MM.1S (cell line): ENCODE results near the gene TTC34.
"Not testable (repeated sequence)": the region's sequence is repeated elsewhere in the genome, so short reads cannot be mapped to it uniquely, and the experiment has no call there.

Experiments
- DNase-seq: peaks from one replicate; pipeline ENCODE4 v3.0.0-alpha.2; 2015
- H2AFZ ChIP-seq: fragments of 300-600 bp; sonication (generic); 2 replicates; pipeline ENCODE4 v1.6.0; 2016; ENCODE audit warnings: antibody characterized with exemption, low read length
- H3F3A ChIP-seq: fragments of 300-600 bp; sonication (generic); 2 replicates; pipeline ENCODE4 v1.6.1; 2016; ENCODE audit warnings: mild to moderate bottlenecking, antibody characterized with exemption, low read length, moderate library complexity, mixed read lengths; ENCODE audit not compliant: insufficient read depth
- H3K27ac ChIP-seq: fragments of 300-600 bp; sonication (generic); 2 replicates; pipeline ENCODE4 v1.5.1; 2016; ENCODE audit warnings: mild to moderate bottlenecking, low read length
- H3K27me3 ChIP-seq: fragments of 300-600 bp; sonication (generic); replicated peaks from 2 replicates; pipeline ENCODE4 v1.6.0; 2016; ENCODE audit warnings: low read length; ENCODE audit not compliant: insufficient read depth
- H3K36me3 ChIP-seq: fragments of 300-600 bp; sonication (generic); replicated peaks from 2 replicates; pipeline ENCODE4 v1.6.1; 2016; ENCODE audit warnings: mild to moderate bottlenecking, low read length, mixed read lengths; ENCODE audit not compliant: insufficient read depth
- H3K4me1 ChIP-seq: fragments of 300-600 bp; sonication (generic); 2 replicates; pipeline ENCODE4 v1.6.1; 2016; ENCODE audit warnings: low read length, mixed read lengths
- H3K4me2 ChIP-seq: fragments of 300-600 bp; sonication (generic); 2 replicates; pipeline ENCODE4 v1.6.0; 2016; ENCODE audit warnings: low read depth, low read length
- H3K4me3 ChIP-seq: fragments of 300-600 bp; sonication (generic); 2 replicates; pipeline ENCODE4 v1.5.1; 2016; ENCODE audit warnings: low read length, mixed read lengths
- H3K79me2 ChIP-seq: fragments of 300-600 bp; sonication (generic); 2 replicates; pipeline ENCODE4 v1.6.1; 2016; ENCODE audit warnings: mixed run types, low read length, mixed read lengths
- H3K9ac ChIP-seq: fragments of 300-600 bp; sonication (generic); 2 replicates; pipeline ENCODE4 v1.6.1; 2016; ENCODE audit warnings: low read length, mixed read lengths
- H3K9me2 ChIP-seq: fragments of 300-600 bp; sonication (generic); replicated peaks from 2 replicates; pipeline ENCODE4 v1.6.1; 2016; ENCODE audit warnings: mild to moderate bottlenecking, low read length, mixed read lengths; ENCODE audit not compliant: insufficient read depth
- H3K9me3 ChIP-seq: fragments of 300-600 bp; sonication (generic); replicated peaks from 2 replicates; pipeline ENCODE4 v1.6.1; 2016; ENCODE audit warnings: mild to moderate bottlenecking, low read length, mixed read lengths; ENCODE audit not compliant: insufficient read depth
- H4K20me1 ChIP-seq: fragments of 300-600 bp; sonication (generic); 2 replicates; pipeline ENCODE4 v1.6.1; 2016; ENCODE audit warnings: mild to moderate bottlenecking, low read length, moderate library complexity, mixed read lengths; ENCODE audit not compliant: insufficient read depth
- EZH2 ChIP-seq: fragments of 300-600 bp; sonication (generic); optimal IDR thresholded peaks from 2 replicates; pipeline ENCODE3; 2017; ENCODE audit warnings: low read depth, mild to moderate bottlenecking, antibody characterized with exemption, low read length, mixed read lengths
- EZH2phosphoT487 ChIP-seq: fragments of 300-600 bp; sonication (generic); IDR thresholded peaks from 2 replicates; pipeline ENCODE4 v1.6.1; 2018; ENCODE audit warnings: antibody characterized with exemption, low read length
- TF ChIP-seq, protein P1 (sequence below): fragments of 300-600 bp; sonication (generic); IDR thresholded peaks from 2 replicates; pipeline ENCODE4 v1.5.1; 2016; ENCODE audit warnings: antibody characterized with exemption, low read length, mixed read lengths

TTC34 gene

GRCh38 chr1:2628191-2628932, 173.1 kb downstream of the TTC34 start:
- no peaks in the 10 kb centered on the region for H3K4me1 ChIP-seq
- no peak for DNase-seq
- no peaks in the 10 kb centered on the region for H4K20me1 ChIP-seq
- no peaks in the 10 kb centered on the region for H3F3A ChIP-seq
- H3K9me3 ChIP-seq = no peaks in the 10 kb centered on the region
- no peak overlapping the region for H3K4me3 ChIP-seq
- H3K27me3 ChIP-seq = peaks cover 89% of the 10 kb centered on the region
- TF ChIP-seq EZH2 (no peak), EZH2phosphoT487 (no peak)
- TF ChIP-seq, protein P1, sequence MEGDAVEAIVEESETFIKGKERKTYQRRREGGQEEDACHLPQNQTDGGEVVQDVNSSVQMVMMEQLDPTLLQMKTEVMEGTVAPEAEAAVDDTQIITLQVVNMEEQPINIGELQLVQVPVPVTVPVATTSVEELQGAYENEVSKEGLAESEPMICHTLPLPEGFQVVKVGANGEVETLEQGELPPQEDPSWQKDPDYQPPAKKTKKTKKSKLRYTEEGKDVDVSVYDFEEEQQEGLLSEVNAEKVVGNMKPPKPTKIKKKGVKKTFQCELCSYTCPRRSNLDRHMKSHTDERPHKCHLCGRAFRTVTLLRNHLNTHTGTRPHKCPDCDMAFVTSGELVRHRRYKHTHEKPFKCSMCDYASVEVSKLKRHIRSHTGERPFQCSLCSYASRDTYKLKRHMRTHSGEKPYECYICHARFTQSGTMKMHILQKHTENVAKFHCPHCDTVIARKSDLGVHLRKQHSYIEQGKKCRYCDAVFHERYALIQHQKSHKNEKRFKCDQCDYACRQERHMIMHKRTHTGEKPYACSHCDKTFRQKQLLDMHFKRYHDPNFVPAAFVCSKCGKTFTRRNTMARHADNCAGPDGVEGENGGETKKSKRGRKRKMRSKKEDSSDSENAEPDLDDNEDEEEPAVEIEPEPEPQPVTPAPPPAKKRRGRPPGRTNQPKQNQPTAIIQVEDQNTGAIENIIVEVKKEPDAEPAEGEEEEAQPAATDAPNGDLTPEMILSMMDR = no peak
- no peak overlapping the region for H3K4me2 ChIP-seq
- H3K36me3 ChIP-seq = no peaks in the 10 kb centered on the region
- no peaks in the 10 kb centered on the region for H3K9me2 ChIP-seq
- H3K9ac ChIP-seq = no peak overlapping the region
- no peaks in the 10 kb centered on the region for H3K79me2 ChIP-seq
- H2AFZ ChIP-seq = no peak overlapping the region
- H3K27ac ChIP-seq = no peak overlapping the region

- Histone ChIP-seq H3K36me3 (no peaks in the 10 kb centered on the region), H4K20me1 (no peaks in the 10 kb centered on the region), H3K27me3 (peaks cover 89% of the 10 kb centered on the region), H3K9me3 (no peaks in the 10 kb centered on the region), H3F3A (no peaks in the 10 kb centered on the region), H3K79me2 (no peaks in the 10 kb centered on the region), H3K9me2 (no peaks in the 10 kb centered on the region), H3K27ac (no peak overlapping the region), H3K4me2 (no peak overlapping the region), H2AFZ (no peak overlapping the region), H3K4me3 (no peak overlapping the region), H3K9ac (no peak overlapping the region), H3K4me1 (no peaks in the 10 kb centered on the region)
- TF ChIP-seq, protein P1 = no peak
- TF ChIP-seq EZH2 (no peak), EZH2phosphoT487 (no peak)
- DNase-seq = no peak
Observed at GRCh38 chr1:2627746-2628145, 173.7 kb downstream of the TTC34 start.

GRCh38 chr1:2625748-2626147, 175.7 kb downstream of the TTC34 start:
- not testable (repeated sequence) for H3K27ac ChIP-seq, H2AFZ ChIP-seq, DNase-seq, H3K36me3 ChIP-seq, H3K4me3 ChIP-seq, H3K79me2 ChIP-seq, H3F3A ChIP-seq, H3K9me2 ChIP-seq, H3K4me2 ChIP-seq, H3K4me1 ChIP-seq, H3K9ac ChIP-seq, H3K9me3 ChIP-seq, H4K20me1 ChIP-seq
- H3K27me3 ChIP-seq = peaks cover 91% of the 10 kb centered on the region

- TF ChIP-seq, protein P1 = no peak
- TF ChIP-seq EZH2phosphoT487 (no peak), EZH2 (no peak)
- H3F3A ChIP-seq = no peaks in the 10 kb centered on the region
- no peaks in the 10 kb centered on the region for H3K36me3 ChIP-seq
- no peak overlapping the region for H3K4me2 ChIP-seq
- H2AFZ ChIP-seq = no peak overlapping the region
- H3K27ac ChIP-seq = no peak overlapping the region
- no peak for DNase-seq
- no peaks in the 10 kb centered on the region for H3K9me3 ChIP-seq
- no peaks in the 10 kb centered on the region for H4K20me1 ChIP-seq
- H3K9ac ChIP-seq = no peak overlapping the region
- no peak overlapping the region for H3K4me3 ChIP-seq
- peaks cover 91% of the 10 kb centered on the region for H3K27me3 ChIP-seq
- H3K4me1 ChIP-seq = no peaks in the 10 kb centered on the region
- H3K9me2 ChIP-seq = no peaks in the 10 kb centered on the region
- no peaks in the 10 kb centered on the region for H3K79me2 ChIP-seq
Observed at GRCh38 chr1:2625311-2625710, 176.2 kb downstream of the TTC34 start.
